ENCODE measurements around the gene TSPAN9.

The TSPAN9 gene

DNA sequence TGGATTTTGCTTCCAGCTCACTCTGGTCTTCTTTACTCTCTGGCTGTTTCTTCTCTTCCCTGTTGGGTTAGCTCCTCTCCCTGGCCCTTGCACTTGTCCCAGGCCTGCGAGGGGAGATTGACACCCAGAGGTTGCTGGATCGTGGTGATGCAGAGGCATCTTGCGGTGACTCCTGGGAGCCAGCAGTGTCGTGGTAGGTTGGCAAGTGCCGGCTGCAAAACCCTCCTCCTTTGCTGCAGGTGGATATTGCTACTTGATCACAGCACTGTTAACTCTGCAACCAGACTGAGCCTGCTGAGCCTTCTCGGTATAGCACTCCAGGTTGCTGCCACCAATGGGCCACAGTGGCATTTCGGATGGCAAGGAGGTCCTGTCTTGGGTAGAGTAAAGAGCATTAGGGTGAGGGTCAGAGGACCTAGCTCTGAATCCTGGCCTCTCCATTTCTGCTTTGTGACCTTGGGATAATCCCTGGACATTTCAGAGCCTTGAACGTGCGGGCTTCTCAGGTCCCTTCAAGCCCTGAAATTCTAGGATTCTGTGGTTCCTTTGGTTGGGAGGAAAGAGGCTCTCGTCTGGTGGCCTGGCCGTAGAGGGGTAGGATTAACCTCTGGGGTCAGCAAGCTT is 87.4 kb downstream of the TSPAN9 start:
- DNase-seq (ENCODE audit: low read depth in 2 of 2), result no peak

DNA sequence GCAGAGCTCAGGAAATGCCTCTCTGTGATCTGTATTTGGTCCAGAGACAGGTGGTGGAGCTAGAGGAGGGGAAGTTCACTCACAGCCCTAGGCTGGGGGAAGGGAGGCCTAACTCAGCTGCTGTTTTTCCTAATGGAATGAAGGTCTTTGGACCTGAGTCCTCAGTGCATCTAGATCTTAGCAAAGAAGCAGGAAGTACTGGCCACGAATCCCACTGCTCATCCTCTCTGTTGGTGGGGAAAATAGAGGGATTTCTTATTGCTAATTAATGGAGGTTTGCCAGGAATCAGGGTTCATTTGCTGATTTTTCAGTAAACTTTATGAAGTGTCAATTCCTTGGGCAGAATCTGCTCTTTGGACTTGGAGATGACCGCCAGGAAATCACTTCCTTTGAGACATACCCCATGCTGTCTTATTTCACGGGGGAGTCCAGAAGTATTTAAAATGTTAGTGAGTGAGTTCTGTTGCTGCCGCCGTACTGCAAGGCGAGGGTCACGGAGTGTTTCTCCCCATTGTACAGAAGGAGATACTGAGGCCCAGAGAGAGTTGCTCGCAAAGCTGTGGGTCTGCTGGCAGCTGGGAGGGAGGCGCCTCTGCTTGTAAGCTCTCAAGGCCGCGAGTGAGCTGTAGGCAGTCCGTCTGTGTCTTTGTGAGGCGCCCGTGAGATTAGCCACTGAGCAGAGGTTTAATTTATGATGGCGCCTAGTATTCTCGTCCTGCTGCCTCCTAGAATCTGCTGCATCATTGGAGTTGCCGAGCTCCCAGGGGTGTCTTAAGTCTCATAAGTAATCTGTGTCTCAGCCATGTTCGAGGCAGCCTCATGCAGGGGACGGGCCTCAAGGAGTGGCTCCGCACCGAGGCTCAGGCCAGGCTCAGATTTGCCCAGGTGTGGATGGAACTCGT is 88.2 kb downstream of the TSPAN9 start:
- no peak for DNase-seq (ENCODE audit: low read depth in 2 of 2)

DNA sequence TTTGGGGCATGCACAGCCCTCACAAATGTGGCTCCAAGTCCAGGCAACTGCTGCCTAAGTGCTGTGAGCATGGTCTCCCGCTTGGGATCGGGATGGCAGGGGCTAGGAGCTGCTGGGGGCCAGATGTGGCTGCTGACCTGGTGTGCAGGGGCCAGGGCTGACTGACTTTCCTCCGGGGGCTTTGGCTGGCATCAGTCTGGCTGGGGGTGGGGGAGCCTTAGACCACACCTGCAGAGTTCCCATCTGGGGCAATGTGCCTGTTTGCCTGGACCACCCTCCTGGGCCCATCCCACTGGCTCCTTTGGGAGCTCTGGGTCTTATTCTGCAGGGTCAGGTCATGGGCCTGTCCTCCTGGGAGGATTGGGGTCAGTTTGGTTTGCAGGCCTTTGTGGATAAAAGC is 90.5 kb downstream of the TSPAN9 start:
- no peak for DNase-seq (ENCODE audit: low read depth in 2 of 2)

DNA sequence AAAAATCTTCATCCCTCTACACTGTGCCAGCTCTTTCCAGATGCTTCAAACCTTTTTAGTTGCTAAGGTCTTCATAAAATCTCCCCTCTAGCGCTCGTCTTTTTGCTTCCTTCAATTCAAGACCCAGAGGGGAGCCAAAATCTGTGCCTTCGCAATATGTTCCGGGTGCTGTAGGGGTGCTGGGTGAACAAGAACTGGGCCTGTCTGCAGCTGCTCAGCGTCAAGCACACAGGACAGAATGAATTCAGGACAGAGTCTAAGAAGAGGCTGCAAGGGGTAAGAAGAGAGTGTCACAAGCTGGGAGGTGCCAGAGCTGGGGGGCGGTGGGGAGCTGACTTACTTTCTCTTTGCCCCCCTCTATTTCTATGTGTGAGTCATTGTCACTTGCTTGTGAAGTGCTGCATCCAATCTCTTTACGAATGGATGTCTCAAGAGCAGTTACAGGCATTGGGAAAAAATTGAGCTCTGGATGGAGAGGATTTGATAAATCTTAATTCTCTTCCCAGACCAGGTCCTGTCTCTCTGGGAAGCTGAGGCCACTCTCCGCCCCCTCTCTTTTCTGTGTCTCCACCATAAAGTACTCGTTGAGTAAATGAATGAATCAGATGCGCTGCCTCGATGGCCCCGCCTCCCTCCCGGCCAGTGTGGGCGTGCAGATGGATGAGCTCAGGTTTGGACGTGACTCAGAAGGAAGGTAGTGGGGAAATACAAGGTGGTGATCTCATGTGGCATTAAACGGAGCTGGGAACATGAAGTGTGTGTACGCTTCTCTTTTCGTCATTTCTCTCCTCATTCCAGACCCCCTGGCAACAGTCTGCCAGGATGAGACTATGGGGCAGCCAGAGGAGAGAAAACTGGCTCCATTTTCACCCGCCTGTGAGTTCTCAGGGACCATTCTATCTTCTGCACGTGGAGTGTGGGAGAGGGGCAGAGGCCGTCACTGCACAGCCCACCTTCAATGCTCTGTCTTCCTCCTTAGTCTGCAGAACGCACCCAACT is 91.3 kb downstream of the TSPAN9 start:
- DNase-seq (ENCODE audit: low read depth in 2 of 2), result no peak

DNA sequence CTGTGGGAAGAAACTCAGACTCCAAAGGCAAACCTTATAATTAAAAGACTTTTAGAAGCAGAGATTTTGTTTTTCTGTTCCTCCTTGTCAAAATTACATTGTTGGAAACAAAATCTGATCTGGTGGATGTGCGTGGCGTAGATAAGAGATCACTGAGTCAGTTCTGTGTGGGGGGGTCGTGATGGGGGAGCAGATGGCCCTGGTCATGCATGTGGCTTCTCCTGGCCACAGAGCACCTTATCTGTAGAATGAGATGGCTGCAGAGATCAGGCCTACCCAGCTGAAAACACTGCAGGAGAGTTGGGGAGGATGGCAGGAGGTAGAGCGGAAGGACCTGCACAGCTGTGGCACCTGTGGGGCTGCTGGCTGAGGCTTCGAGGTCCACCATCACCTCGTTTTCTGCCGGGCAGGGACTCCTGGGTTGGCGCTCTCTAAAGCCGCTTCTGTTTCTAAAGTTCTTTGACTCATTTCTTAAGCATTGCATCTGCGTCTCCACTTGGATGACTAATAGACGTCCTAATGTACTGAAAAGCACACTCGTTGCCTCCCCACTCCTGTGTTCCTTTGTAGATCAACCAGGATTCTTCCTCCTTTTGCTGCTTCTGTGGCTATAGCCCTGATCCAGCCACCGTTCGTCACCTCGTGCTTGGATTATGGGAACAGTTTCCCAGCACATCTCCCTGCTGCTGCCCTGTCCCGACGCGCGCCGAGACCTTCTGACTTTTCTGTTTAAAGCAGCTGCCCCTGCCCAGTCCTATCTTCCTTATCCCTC is 93.4 kb downstream of the TSPAN9 start:
- DNase-seq (ENCODE audit: low read depth in 2 of 2), result no peak

DNA sequence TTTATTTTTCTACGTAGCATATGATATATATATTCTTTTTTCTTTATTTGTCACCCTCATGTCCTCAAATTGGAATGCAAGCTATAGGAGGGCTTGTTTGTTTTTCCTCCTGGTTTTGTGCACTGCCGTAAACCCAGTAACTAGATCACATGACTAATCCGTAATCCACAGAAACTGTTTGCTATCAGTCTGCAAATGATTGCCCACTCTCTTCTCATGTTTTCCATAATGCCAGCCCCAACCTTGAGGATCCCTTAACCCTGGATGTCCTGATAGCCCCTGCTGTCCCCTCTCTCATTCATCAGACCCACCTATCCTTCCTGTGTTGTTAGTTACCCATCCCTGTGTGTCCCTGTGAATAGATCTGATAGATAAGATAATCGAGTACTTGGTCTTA is 94.0 kb downstream of the TSPAN9 start:
- DNase-seq (ENCODE audit: low read depth in 2 of 2), result no peak

DNA sequence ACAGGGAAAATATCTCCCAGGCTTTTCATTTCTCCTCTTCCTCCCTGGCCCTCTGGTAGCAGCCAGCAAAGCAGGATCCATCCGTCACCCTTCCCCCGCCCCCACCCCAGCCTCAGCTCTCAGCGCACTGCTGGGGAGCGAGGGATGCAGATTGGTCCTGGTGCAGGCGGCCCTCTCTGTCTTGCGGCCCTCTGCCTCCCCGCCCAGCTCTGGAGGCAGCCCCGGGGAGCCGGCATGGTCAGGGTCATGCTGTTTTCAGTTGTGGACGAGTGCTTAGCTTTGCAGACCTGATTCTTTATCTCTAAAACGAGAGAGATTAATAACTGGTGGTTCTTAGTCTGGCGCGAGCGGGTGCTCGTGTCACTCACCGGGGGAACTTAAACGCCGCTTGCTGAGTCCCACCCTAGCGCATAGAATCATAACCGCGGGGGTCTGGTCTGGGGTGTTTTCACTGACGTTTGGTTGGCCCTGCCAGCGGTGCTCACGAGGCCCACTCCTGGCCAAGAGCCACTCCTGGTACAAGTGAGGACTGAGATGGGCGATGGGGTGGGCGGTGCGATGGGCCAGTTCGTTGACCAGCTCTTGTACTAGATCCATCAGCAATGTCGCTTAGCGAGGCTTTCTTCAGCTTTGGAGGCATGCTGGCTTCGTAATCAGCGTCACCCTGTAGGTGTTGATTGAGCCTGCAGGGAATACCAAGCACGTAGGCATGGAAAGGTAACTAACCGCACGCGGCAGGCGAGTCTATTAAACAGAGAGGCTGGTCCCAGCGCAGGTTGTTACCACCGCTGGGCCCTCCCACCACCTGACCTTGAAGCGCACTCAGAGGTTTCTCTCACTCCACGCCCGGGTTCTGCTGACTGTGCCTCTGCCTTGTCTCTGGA is 95.2 kb downstream of the TSPAN9 start:
- no peak for DNase-seq (ENCODE audit: low read depth in 2 of 2)

DNA sequence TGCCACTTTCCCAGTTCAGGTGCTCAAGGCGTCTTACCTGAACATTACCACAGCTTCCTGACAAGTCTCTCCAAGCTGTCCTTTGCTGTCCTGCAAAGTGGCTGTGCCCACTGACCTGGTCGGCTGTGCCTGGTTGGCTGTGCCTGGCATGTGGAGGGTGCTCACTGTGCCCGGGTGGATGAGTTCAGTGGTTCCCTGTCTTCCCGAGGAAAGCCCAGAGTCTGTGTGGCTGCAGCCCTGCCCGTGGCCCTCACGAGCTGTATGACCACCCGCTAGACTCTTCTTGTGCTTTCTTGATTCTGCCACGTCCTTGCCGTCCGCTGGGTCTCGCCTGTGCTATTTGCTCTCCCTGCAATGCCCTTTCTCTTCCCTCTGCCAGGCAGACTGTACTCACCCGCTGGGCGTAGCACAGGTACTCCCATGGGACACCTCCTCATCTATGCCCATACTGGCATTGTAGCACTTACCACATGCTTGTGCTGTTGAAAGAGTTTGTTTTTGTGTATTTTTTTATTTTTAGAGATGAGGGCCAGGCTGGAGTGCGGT is 95.9 kb downstream of the TSPAN9 start:
- no peak for DNase-seq (ENCODE audit: low read depth in 2 of 2)

DNA sequence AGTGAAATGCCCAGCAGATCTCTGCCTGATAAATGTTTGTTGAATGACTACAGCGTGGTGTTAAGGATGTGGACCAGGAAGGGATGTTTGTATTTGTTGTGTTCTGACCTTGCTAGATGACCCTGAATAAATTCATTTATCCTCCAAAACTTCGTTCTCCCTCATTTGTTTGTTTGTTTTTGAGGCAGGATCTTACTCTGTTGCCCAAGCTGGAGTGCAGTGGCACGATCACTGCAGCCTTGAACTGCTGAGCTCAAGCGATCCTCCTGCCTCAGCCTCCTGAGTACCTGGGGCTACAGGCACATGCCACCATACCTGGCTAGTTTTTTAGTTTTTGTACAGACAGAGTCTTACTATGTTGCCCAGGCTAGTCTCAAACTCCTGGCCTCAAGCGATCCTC is 96.7 kb downstream of the TSPAN9 start:
- no peak for DNase-seq (ENCODE audit: low read depth in 2 of 2)

DNA sequence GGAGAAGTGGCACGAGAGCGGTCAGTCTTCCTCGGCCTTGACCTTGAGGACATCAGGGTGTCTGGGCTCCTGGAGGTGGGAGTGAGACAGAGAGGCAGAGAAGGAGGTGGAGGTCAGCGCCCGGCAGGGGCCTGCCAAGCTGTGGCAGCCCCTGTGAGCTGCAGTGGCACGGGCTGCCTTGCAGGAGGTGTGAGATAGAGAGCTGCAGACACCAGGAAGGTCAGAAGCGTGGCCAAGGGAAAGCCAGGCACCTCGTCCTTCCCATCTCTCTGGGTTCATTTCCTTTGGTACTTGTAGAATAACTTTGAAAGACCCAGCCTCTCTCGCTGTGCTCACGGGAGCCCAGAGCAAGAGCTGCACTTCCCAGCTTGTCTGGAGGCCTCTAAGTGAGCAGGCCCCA is 98.1 kb downstream of the TSPAN9 start:
- no peak for DNase-seq (ENCODE audit: low read depth in 2 of 2)

DNA sequence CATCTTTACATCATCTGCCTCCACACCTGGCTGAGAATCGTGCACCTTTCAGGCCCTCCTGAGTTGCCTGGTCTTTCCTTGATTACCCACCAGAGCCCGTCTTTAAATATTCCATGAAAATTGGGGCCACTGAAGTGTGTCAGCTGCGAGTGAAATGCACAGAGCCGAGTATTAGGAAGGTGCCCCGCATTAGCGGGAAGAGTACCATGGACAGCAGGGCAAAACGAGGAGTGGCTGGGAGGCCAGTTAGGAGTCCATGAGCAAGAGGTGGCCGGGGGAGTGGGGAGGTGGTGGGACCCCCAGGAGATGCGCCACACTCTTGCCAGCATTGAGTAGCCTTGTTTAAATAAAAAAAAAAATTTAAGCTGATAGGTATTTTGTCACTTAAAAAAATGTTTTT is 99.6 kb downstream of the TSPAN9 start:
- DNase-seq (ENCODE audit: low read depth in 2 of 2), result no peak

DNA sequence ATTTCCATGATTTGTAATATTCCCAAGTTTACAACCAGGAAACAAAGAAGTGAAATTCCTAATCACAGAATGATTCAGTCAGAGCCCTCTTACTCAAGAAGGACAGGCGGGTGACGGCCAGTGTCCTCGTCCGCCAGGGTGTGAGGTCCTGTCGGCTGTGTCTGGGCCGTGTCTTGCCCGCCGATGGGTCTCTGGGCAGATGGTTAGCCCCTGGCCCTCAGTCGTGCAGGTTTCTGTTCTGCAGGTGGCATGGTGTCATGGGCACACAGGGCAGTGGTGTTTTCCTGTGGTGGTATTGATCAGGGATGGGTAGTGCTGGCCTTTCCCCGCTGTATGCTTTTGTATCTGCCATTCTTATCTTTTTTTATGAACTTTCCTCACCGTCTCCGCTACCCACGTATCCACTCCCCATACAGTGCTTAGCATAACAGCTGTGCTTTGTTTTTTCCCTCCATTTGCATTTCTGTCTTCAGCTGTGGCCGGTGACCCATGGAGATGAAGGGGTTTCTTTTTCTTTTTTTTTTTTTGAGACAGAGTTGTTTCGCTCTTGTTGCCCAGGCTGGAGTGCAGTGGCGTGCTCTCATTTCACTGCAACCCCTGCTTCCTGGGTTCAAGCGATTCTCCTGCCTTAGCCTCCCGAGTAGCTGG is 100.7 kb downstream of the TSPAN9 start:
- no peak for DNase-seq (ENCODE audit: low read depth in 2 of 2)

DNA sequence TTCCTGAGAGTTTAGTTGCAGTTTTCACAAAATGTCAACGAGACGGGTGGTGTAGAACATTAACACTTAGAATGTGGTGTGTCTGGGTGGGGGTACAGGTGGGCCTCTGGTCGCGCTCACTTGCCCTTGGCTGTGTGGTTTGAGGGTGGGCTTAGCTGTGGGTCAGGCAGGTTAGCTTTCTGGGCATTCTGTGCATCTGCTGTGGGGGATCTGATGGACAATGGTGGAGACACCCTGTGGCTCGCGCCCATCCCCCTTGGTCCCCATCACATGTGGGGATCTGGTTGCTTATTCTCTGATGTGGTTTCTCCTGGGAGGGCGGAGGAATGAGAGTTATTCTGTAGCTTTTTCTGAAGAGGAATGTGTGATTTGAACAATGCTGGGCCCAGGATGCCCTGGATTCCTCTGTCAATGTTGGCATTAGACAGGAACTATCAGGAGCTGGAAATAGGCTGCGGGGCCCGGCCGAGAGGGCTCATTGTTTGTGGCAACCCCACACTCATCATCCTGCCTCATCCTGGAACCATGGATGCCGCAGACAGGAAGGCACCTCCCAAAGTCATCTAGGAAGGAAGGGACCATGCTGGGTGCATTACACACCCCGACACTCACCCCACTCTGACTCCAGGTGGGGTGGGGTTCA is 101.6 kb downstream of the TSPAN9 start:
- DNase-seq (ENCODE audit: low read depth in 2 of 2), result no peak

DNA sequence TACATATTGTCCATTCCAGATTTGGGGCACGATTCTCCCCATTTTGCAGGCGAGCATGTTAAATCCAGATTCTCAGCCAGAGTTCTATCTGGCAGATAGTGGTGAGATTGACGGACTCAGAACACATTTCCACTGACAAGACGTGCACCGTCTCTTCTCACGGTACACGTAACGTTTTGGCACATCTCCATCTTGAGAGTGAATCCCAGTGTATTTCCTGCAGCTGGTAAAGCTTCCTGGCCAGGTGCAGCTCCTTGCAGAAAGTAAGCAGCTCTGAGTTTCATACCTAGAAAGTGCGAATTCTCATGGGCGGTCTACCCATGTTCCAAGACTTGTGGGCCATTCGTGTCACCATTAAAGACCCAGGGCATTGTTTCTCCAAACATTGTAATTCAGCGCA is 102.6 kb downstream of the TSPAN9 start:
- DNase-seq (ENCODE audit: low read depth in 2 of 2), result no peak

DNA sequence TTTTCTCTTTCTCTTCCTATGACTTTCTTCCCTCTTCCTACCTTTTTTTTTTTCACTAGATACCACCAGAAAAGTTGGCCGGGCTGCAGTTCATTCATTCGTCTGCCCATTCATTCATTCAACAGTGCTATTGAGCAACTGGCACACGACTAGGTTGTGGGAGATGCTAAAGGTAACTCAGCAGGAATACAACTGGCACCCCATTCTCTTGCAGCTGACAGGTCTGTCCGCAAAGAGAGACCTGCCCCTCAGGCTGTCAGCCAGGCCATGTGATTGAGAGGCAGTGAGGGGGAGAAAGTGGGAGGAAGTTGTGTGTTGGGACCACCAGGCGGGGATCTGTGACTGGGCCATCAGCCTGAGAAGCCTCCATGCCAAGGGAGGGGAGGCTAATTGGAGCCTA is 105.2 kb downstream of the TSPAN9 start:
- DNase-seq (ENCODE audit: low read depth in 2 of 2), result no peak

DNA sequence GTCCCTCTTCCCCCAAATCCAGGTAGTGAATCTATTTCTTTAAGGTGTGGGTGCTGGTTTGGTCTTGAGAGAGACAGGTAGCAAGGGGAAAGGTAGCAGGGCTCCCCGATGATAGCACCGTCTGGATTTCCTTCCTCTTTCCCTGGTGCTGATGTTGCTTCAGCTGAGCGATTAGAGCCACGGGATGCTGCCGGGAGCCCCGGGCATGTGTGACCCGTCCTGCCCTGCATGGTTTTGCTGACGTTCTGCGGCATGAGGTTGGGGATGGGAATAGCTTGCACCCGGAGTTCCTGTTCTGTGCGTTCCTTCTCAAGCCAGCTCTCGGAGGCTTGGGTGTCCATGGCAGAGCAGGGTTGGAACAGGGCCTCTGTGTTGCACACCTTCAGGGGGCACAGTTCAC is 107.3 kb downstream of the TSPAN9 start:
- DNase-seq (ENCODE audit: low read depth in 2 of 2), result no peak

DNA sequence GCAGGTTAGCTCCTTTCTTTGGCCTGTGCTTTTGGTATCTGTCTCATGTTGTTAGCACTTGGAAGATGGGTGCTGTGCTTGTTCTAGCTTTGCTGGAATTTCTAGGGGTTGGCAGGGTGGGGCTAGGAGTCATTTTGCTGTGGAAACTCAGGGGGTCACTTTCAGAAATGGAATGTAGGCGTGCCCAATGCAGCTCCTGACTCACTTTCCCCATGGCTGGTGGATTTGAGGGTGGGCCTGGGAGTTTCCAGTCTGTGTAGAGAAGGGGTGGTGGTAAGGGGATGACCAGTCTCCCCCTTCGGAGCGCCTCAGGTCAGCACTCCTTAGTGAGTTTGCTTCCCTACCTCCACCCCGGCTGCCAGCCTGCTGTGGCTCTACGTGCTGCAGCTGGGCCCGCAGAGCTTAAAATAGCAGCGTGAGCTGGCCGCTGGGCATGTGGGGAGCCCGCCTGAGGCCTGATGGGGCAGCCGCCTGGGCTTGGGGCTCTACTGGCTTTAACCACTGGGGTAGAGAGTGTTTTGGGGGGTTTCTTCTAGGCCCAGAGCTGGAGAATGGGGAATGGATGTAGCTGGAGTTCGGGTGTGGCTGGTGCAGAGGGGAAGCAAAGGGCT is 108.2 kb downstream of the TSPAN9 start:
- DNase-seq (ENCODE audit: low read depth in 2 of 2), result no peak

DNA sequence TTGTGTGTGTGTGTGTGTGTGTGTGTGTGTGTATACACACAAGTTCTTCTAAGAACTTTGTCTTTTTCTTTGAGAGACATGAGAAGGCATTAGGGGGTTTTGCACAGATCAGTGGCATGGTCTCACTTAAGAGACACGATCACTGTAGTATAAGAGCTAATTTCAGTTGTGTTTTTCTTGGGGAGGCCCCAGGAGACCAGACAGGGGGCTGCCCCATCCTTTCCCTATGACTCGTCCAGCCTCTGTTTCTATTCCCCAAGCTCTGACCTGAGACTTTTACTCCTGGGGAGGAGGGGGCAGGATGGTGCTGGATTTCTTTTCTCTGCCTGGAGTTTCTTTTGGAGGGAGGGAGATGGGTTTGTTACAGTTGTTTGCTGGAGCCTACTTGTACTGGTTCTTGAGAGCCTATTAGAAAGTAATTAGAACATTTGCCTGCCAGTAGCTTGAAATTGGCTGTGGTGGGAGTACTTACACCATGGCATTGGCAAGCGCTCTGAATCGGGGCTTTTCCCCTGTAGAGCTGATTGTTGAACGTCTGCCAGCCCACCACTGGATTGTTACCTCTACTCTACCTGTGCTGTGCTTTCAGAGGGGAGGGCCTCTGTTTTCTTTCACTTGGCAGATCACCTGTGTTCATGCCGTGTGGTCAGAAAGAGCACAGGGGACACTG is 109.5 kb downstream of the TSPAN9 start:
- DNase-seq (ENCODE audit: low read depth in 2 of 2), result no peak

Data from stimulated activated CD8-positive, alpha-beta memory T cell treated with anti-CD3 and anti-CD28 coated beads, Interleukin-15, amount 100 ng/mL, for 4 hours (primary cell).